ENCODE measurements around the gene TRHDE. TPM values are rescaled to one million over a fixed set of nuclear protein-coding genes. Genes with fewer than 3 reads are reported as not detected.

TRHDE gene
- polyA plus RNA-seq, 1 donor (not counting 4 experiments of a cell fraction or from before 2014, with no cell fraction given), result 0.12 TPM

DNA sequence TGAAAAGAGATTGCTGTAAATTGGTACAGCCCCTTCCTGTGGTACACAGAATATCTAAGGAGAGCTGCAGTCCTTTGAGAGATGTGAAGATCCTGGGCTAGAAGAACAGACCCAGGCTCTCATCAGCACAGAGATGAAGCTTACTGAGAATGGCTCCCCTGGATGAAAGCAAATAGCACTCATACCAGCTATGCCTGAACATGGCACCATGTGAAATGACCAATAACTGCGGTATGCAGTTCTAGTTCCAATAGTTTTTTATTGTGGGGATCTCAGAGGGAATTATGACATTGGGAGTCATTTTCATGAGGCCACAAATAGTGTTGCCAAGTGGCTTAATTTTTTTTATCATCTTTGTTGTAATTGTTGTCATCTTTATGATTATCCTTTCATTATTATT lies 15.4 kb upstream of the TRHDE start:
- H3K27ac ChIP-seq (ENCODE audit: control insufficient read depth, insufficient read depth, low read length), result no peak overlapping the region
- H3K36me3 ChIP-seq (ENCODE audit: control insufficient read depth in 2 of 2, extremely low read depth in 1 of 2, insufficient read depth in 2 of 2, low read length in 2 of 2), result no peaks in the 10 kb centered on the region
- H3K9me1 ChIP-seq (ENCODE audit: control insufficient read depth, extremely low read depth, insufficient read depth, low read length), result no peaks in the 10 kb centered on the region
- DNase-seq (ENCODE audit: low read depth, low spot score), result no peak
- H3K4me3 ChIP-seq (ENCODE audit: control insufficient read depth in 2 of 3, extremely low read depth in 1 of 3, insufficient read depth in 2 of 3, low read depth in 1 of 3, low read length in 3 of 3), result no peak overlapping the region
- dilution Hi-C loops (cut with MboI; ENCODE audit: extremely low pct_ligation_motif_present, low sequenced_read_pairs), result no loop called here
- no peaks in the 10 kb centered on the region for H3K27me3 ChIP-seq (ENCODE audit: control insufficient read depth, extremely low read depth, insufficient read depth, low read length)
- FAIRE-seq, result no peak
- TF ChIP-seq, protein P1, sequence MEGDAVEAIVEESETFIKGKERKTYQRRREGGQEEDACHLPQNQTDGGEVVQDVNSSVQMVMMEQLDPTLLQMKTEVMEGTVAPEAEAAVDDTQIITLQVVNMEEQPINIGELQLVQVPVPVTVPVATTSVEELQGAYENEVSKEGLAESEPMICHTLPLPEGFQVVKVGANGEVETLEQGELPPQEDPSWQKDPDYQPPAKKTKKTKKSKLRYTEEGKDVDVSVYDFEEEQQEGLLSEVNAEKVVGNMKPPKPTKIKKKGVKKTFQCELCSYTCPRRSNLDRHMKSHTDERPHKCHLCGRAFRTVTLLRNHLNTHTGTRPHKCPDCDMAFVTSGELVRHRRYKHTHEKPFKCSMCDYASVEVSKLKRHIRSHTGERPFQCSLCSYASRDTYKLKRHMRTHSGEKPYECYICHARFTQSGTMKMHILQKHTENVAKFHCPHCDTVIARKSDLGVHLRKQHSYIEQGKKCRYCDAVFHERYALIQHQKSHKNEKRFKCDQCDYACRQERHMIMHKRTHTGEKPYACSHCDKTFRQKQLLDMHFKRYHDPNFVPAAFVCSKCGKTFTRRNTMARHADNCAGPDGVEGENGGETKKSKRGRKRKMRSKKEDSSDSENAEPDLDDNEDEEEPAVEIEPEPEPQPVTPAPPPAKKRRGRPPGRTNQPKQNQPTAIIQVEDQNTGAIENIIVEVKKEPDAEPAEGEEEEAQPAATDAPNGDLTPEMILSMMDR (optimal IDR thresholded peaks at IDR 0.05 in 1 of 3, IDR thresholded peaks at IDR 0.05 in 1 of 3, conservative IDR thresholded peaks at IDR 0.05 in 1 of 3; ENCODE audit: extremely low read depth in 1 of 3, insufficient read depth in 2 of 3, low read length in 3 of 3), result no peak
- no peak for TF ChIP-seq EZH2 (IDR thresholded peaks at IDR 0.05; ENCODE audit: low read length)
- no peak overlapping the region for H3K4me2 ChIP-seq (ENCODE audit: control insufficient read depth, extremely low read depth, insufficient read depth, low read depth, low read length)
- H3K9ac ChIP-seq (ENCODE audit: control insufficient read depth, extremely low read depth, insufficient read depth, low read length), result no peak overlapping the region
- H4K20me1 ChIP-seq (ENCODE audit: control insufficient read depth, extremely low read depth, insufficient read depth, low read length), result no peaks in the 10 kb centered on the region
- H3K4me1 ChIP-seq (ENCODE audit: control insufficient read depth, extremely low read depth, insufficient read depth, low read length), result no peaks in the 10 kb centered on the region
- no peak overlapping the region for H2AFZ ChIP-seq (ENCODE audit: control insufficient read depth, low read length)
- no peaks in the 10 kb centered on the region for H3K9me3 ChIP-seq (ENCODE audit: control insufficient read depth, low read depth, low read length)
- H3K79me2 ChIP-seq (ENCODE audit: control insufficient read depth, insufficient read depth, low read length), result no peaks in the 10 kb centered on the region

DNA sequence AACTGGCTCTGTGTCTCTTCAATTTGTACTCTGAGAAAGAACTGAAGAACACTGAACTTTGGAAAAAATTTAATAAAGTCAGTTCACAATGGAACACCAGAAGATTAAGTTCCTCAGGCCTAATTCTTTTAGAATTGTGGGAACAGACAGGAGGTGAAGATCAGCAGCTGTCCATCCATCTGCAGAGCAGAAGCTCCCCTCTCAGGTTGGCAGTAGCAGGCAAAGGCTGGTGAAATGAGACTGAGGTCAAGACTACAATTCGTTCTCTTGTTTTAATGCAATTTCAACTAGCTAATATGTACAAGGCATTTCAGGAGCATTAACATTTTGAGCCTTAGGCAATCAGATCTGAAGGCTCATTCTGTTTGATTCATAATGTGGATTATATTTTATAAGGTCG lies 10.3 kb upstream of the TRHDE start:
- Histone ChIP-seq H3K4me1 (ENCODE audit: control insufficient read depth, extremely low read depth, insufficient read depth, low read length) (no peaks in the 10 kb centered on the region), H3K36me3 (ENCODE audit: control insufficient read depth in 2 of 2, extremely low read depth in 1 of 2, insufficient read depth in 2 of 2, low read length in 2 of 2) (no peaks in the 10 kb centered on the region), H3K4me3 (ENCODE audit: control insufficient read depth in 2 of 3, extremely low read depth in 1 of 3, insufficient read depth in 2 of 3, low read depth in 1 of 3, low read length in 3 of 3) (no peak overlapping the region), H3K9ac (ENCODE audit: control insufficient read depth, extremely low read depth, insufficient read depth, low read length) (no peak overlapping the region), H3K27ac (ENCODE audit: control insufficient read depth, insufficient read depth, low read length) (no peak overlapping the region), H3K27me3 (ENCODE audit: control insufficient read depth, extremely low read depth, insufficient read depth, low read length) (no peaks in the 10 kb centered on the region), H3K9me1 (ENCODE audit: control insufficient read depth, extremely low read depth, insufficient read depth, low read length) (no peaks in the 10 kb centered on the region), H3K4me2 (ENCODE audit: control insufficient read depth, extremely low read depth, insufficient read depth, low read depth, low read length) (no peak overlapping the region), H3K79me2 (ENCODE audit: control insufficient read depth, insufficient read depth, low read length) (no peaks in the 10 kb centered on the region), H2AFZ (ENCODE audit: control insufficient read depth, low read length) (no peak overlapping the region), H4K20me1 (ENCODE audit: control insufficient read depth, extremely low read depth, insufficient read depth, low read length) (no peaks in the 10 kb centered on the region), H3K9me3 (ENCODE audit: control insufficient read depth, low read depth, low read length) (no peaks in the 10 kb centered on the region)
- DNase-seq (ENCODE audit: low read depth, low spot score) (no peak), FAIRE-seq (no peak)
- TF ChIP-seq, protein P1 (optimal IDR thresholded peaks at IDR 0.05 in 1 of 3, IDR thresholded peaks at IDR 0.05 in 1 of 3, conservative IDR thresholded peaks at IDR 0.05 in 1 of 3; ENCODE audit: extremely low read depth in 1 of 3, insufficient read depth in 2 of 3, low read length in 3 of 3), result no peak
- TF ChIP-seq EZH2 (IDR thresholded peaks at IDR 0.05; ENCODE audit: low read length), result no peak
- dilution Hi-C loops (cut with MboI; ENCODE audit: extremely low pct_ligation_motif_present, low sequenced_read_pairs), result no loop called here
